HG02970 (cell line): ENCODE data around the gene FLCN.
"Not testable (repeated sequence)": the region's sequence is repeated elsewhere in the genome, so short reads cannot be mapped to it uniquely, and the experiment has no call there.

Experiments used
- ATAC-seq: cut with Tn5 transposase; IDR thresholded peaks from one replicate; pipeline ENCODE4 v1.9.1; 2021; ENCODE audit warnings: mild to moderate bottlenecking, moderate library complexity, moderate number of reproducible peaks; ENCODE audit not compliant: unreplicated experiment, low FRiP score

The FLCN gene

GRCh38 chr17:17237026-17237799 is at the start of gene FLCN:
FLCN (minus strand) TSS chr17:17237168; CDS start chr17:17228137, 9,031 bp downstream.
- ATAC-seq: peak; percentile 79

- no peak for ATAC-seq
These were observed 49.0 kb upstream of the FLCN start for GRCh38 chr17:17285951-17286350.

- ATAC-seq: peak; percentile 93
These were observed 43.9 kb upstream of the FLCN start, which contains the start of gene COPS3 for GRCh38 chr17:17280613-17281549. COPS3 (minus strand) TSS chr17:17281246; CDS start chr17:17281186, 60 bp downstream.

- no peak for ATAC-seq
These were observed 42.3 kb upstream of the FLCN start for GRCh38 chr17:17279316-17279715.

- ATAC-seq: not testable (repeated sequence)
These were observed 40.5 kb upstream of the FLCN start for GRCh38 chr17:17277431-17277830.

- no peak for ATAC-seq
These were observed 39.0 kb upstream of the FLCN start for GRCh38 chr17:17275971-17276370.

GRCh38 chr17:17269926-17270773 is 33.2 kb upstream of the FLCN start:
- no peak for ATAC-seq

GRCh38 chr17:17264430-17264829 is 27.5 kb upstream of the FLCN start:
- ATAC-seq: no peak

- no peak for ATAC-seq
These were observed 22.0 kb upstream of the FLCN start for GRCh38 chr17:17258998-17259397.

GRCh38 chr17:17258011-17258410 is 21.0 kb upstream of the FLCN start:
- ATAC-seq: no peak

- ATAC-seq: no peak
These were observed 19.3 kb upstream of the FLCN start for GRCh38 chr17:17256316-17256715.

GRCh38 chr17:17255689-17256088 is 18.7 kb upstream of the FLCN start:
- ATAC-seq: not testable (repeated sequence)

GRCh38 chr17:17254036-17254435 is 17.1 kb upstream of the FLCN start:
- ATAC-seq: no peak

GRCh38 chr17:17253406-17253805 is 16.4 kb upstream of the FLCN start:
- no peak for ATAC-seq

GRCh38 chr17:17252149-17252661 is 15.2 kb upstream of the FLCN start:
- no peak for ATAC-seq

GRCh38 chr17:17246879-17247278 is 9.9 kb upstream of the FLCN start:
- ATAC-seq: no peak

GRCh38 chr17:17243163-17243562 is 6.2 kb upstream of the FLCN start:
- ATAC-seq: no peak

GRCh38 chr17:17242246-17242645 is 5.3 kb upstream of the FLCN start:
- no peak for ATAC-seq

GRCh38 chr17:17241656-17242055 is 4.7 kb upstream of the FLCN start:
- no peak for ATAC-seq

- ATAC-seq: no peak
These were observed 2.9 kb upstream of the FLCN start for GRCh38 chr17:17239832-17240231.
